Astrocyte (in vitro differentiated cells and primary cell): Measurements from ENCODE around the gene RASGRP2. TPM values are rescaled to one million over a fixed set of nuclear protein-coding genes. Genes with fewer than 3 reads are reported as not detected.

ENCODE experiments used
- DNase-seq: peaks from one replicate; pipeline ENCODE4 v3.0.0-alpha.2; 2010; ENCODE audit warnings: low read depth
- FAIRE-seq: peaks from 2 replicates; lab custom pipeline; 2011; peaks lifted over from hg19 to GRCh38; lab: Jason Lieb, UNC
- H2AFZ ChIP-seq: 2 replicates; pipeline ENCODE4 v1.6.0; 2012; ENCODE audit warnings: low read depth, low read length, inconsistent platforms
- H3K27ac ChIP-seq: 2 replicates; pipeline ENCODE4 v1.5.1; 2011; ENCODE audit warnings: low read depth, low read length, inconsistent platforms
- H3K27me3 ChIP-seq: 2 replicates; pipeline ENCODE4 v1.6.0; 2011; ENCODE audit warnings: low read length, inconsistent platforms; ENCODE audit not compliant: insufficient read depth
- H3K36me3 ChIP-seq: 2 replicates; pipeline ENCODE4 v1.5.1; 2011; ENCODE audit warnings: low read length, inconsistent platforms; ENCODE audit not compliant: insufficient read depth
- H3K4me1 ChIP-seq: 2 replicates; pipeline ENCODE4 v1.5.1; 2011; ENCODE audit warnings: low read length, inconsistent platforms; ENCODE audit not compliant: insufficient read depth
- H3K4me2 ChIP-seq: 2 replicates; pipeline ENCODE4 v1.6.0; 2012; ENCODE audit warnings: low read length, inconsistent platforms
- H3K4me3 ChIP-seq: 2 replicates; pipeline ENCODE4 v1.5.1; 2011; ENCODE audit warnings: low read depth, mild to moderate bottlenecking, low read length, inconsistent platforms; ENCODE audit not compliant: insufficient read depth
- H3K79me2 ChIP-seq: 2 replicates; pipeline ENCODE4 v1.6.0; 2012; ENCODE audit warnings: mild to moderate bottlenecking, low read length, inconsistent platforms; ENCODE audit not compliant: insufficient read depth
- H3K9ac ChIP-seq: 2 replicates; pipeline ENCODE4 v1.6.0; 2012; ENCODE audit warnings: mild to moderate bottlenecking, low read length, inconsistent platforms
- H3K9me3 ChIP-seq: 2 replicates; pipeline ENCODE4 v1.5.1; 2012; ENCODE audit warnings: low read depth, mild to moderate bottlenecking, low read length, inconsistent platforms; ENCODE audit not compliant: insufficient read depth
- H4K20me1 ChIP-seq: 2 replicates; pipeline ENCODE4 v1.6.0; 2012; ENCODE audit warnings: low read length, inconsistent platforms; ENCODE audit not compliant: insufficient read depth
- H3K27ac Mint-ChIP-seq: one replicate; pipeline ENCODE4 v1.8.0; 2021; ENCODE audit warnings: mild to moderate bottlenecking, mixed read lengths; ENCODE audit not compliant: unreplicated experiment
- H3K27me3 Mint-ChIP-seq: one replicate; pipeline ENCODE4 v1.8.0; 2021; ENCODE audit warnings: low read depth, mixed read lengths; ENCODE audit not compliant: unreplicated experiment
- H3K36me3 Mint-ChIP-seq: one replicate; pipeline ENCODE4 v1.8.0; 2021; ENCODE audit warnings: low read depth, mixed read lengths; ENCODE audit not compliant: unreplicated experiment
- H3K4me1 Mint-ChIP-seq: one replicate; pipeline ENCODE4 v1.8.0; 2021; ENCODE audit warnings: low read depth, mixed read lengths; ENCODE audit not compliant: unreplicated experiment
- H3K4me3 Mint-ChIP-seq: one replicate; pipeline ENCODE4 v1.8.0; 2021; ENCODE audit warnings: mild to moderate bottlenecking, moderate library complexity, mixed read lengths; ENCODE audit not compliant: unreplicated experiment
- H3K9me3 Mint-ChIP-seq: one replicate; pipeline ENCODE4 v1.8.0; 2021; ENCODE audit warnings: mild to moderate bottlenecking, mixed read lengths; ENCODE audit not compliant: unreplicated experiment
- EZH2 ChIP-seq: IDR thresholded peaks from 2 replicates; pipeline ENCODE4 v1.6.1; 2012; ENCODE audit warnings: mild to moderate bottlenecking, low read length, inconsistent platforms; ENCODE audit not compliant: insufficient read depth
- total RNA-seq: library from RNA; stranded (reverse); gene quantifications from 2 replicates; pipeline ENCODE4 v1.2.1, GENCODE V29; 2021
- TF ChIP-seq, protein P1 (sequence below): IDR thresholded peaks from 2 replicates; pipeline ENCODE4 v1.5.1; 2011; ENCODE audit warnings: low read depth, mild to moderate bottlenecking, inconsistent platforms, low read length, moderate library complexity; ENCODE audit not compliant: insufficient read depth

The RASGRP2 gene
- total RNA-seq, 1 donor from 2014 or later, result 3.9 TPM

DNA sequence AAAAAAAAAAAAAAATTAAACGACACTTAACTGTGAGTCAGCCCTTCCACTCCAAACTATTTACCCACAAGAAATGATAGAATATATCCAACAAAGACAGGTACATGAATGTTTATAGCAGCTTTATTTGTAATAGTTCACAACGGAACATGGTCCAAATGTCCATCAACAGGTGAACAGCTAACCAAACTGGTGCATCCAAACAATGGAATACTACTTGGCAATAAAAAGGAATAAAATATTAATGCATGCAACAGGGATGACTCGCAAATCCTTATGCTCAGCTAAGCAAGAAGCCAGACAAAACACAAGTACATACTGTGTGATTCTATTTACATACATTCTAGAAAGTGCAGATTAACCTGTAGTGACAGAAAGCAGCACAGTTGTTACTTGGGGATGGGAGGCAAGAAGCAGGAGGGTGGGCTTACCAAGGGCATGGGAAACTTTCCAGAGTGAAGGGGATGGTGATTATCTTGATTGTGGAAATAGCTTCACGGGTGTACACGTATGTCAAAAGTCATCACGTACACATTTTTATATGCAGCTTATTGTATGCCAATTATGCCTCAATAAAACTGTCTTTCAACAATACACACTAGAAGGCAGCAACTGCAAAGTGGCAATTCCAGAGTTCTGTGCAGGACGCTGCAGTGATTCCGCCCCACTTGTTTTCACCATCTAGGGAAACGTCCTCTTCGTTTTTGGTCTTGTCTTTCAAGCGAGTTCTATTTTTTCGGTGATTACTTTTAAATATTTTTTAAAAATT is 41.1 kb upstream of the RASGRP2 start:
- H3K4me1 Mint-ChIP-seq, result no peaks in the 10 kb centered on the region
- no peak overlapping the region for H3K27ac ChIP-seq
- H3K36me3 ChIP-seq, result no peaks in the 10 kb centered on the region
- no peaks in the 10 kb centered on the region for H3K9me3 Mint-ChIP-seq
- FAIRE-seq, result no peak
- H3K9me3 ChIP-seq, result no peaks in the 10 kb centered on the region
- no peaks in the 10 kb centered on the region for H3K4me1 ChIP-seq
- H3K4me3 ChIP-seq, result no peak overlapping the region
- H3K27ac Mint-ChIP-seq, result no peak overlapping the region
- H3K4me2 ChIP-seq, result no peak overlapping the region
- peaks cover 2% of the 10 kb centered on the region for H3K36me3 Mint-ChIP-seq
- no peaks in the 10 kb centered on the region for H3K27me3 Mint-ChIP-seq
- no peak for TF ChIP-seq EZH2
- TF ChIP-seq, protein P1, sequence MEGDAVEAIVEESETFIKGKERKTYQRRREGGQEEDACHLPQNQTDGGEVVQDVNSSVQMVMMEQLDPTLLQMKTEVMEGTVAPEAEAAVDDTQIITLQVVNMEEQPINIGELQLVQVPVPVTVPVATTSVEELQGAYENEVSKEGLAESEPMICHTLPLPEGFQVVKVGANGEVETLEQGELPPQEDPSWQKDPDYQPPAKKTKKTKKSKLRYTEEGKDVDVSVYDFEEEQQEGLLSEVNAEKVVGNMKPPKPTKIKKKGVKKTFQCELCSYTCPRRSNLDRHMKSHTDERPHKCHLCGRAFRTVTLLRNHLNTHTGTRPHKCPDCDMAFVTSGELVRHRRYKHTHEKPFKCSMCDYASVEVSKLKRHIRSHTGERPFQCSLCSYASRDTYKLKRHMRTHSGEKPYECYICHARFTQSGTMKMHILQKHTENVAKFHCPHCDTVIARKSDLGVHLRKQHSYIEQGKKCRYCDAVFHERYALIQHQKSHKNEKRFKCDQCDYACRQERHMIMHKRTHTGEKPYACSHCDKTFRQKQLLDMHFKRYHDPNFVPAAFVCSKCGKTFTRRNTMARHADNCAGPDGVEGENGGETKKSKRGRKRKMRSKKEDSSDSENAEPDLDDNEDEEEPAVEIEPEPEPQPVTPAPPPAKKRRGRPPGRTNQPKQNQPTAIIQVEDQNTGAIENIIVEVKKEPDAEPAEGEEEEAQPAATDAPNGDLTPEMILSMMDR, result no peak
- H3K4me3 Mint-ChIP-seq, result no peak overlapping the region
- no peak overlapping the region for H2AFZ ChIP-seq
- no peaks in the 10 kb centered on the region for H3K79me2 ChIP-seq
- DNase-seq, result no peak
- no peak overlapping the region for H3K9ac ChIP-seq
- no peaks in the 10 kb centered on the region for H3K27me3 ChIP-seq
- no peaks in the 10 kb centered on the region for H4K20me1 ChIP-seq

DNA sequence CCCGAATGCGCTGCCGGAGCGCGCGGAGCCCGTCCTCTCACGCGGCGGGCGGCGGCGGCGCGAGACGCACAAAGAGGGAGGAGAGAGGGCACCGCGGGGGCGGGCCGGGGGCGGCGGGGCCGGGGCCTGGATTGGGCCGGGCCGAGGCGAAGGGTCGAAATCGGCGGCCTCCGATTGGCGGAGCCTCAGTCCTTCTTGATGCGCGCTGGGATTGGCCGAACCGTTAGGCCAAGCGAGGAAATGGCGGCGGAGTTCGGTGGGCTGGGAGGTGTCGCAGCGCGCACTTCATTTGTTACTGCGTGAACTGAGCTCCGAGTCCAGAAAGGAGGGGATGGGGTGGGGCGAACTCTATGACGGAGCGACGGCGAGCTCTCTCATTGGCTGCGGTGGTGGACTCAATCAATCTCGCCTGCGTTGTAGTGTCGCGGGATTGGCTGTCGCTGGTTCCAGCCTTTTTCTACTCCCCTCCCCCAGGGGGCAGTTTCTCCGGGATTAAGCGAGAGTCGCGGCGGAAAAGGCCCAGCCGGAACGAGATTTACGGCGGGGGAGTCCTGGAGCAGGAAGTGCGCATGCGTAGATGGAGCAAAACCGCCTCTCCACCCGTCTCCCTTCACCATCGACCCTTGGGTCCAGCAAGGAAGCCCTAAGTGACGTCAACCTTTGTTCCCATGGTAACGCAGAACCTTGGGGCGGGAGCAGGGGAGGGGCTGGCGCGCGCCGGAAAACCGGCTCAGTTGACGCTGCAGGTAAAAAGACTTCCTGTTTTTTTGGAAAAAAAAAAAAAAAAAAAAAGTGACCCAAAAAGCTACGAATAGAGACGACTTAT is 34.7 kb upstream of the RASGRP2 start, which contains the start of gene SF1:
TSS of gene SF1 (minus strand) at position 70 of the 826 bp plus-strand sequence. CDS start 150 bp downstream, outside the sequence.
- Histone ChIP-seq H3K4me3 (peak within 1 kb of the TSS; percentile 99), H3K9ac (peak within 1 kb of the TSS; percentile 93), H3K27ac (peak within 1 kb of the TSS; percentile 87), H3K4me2 (peak within 1 kb of the TSS; percentile 92), H3K4me1 (peaks cover 13% of the 10 kb centered on the region), H3K27me3 (no peaks in the 10 kb centered on the region), H3K79me2 (peaks cover 38% of the 10 kb centered on the region), H3K9me3 (no peaks in the 10 kb centered on the region), H3K36me3 (peaks cover 28% of the 10 kb centered on the region), H2AFZ (peak within 1 kb of the TSS; percentile 68), H4K20me1 (peaks cover 39% of the 10 kb centered on the region)
- Mint-ChIP-seq H3K4me3 (peak within 1 kb of the TSS; percentile 98), H3K36me3 (peaks cover 1% of the 10 kb centered on the region), H3K27me3 (no peaks in the 10 kb centered on the region), H3K27ac (peak within 1 kb of the TSS; percentile 92), H3K9me3 (no peaks in the 10 kb centered on the region), H3K4me1 (peaks cover 13% of the 10 kb centered on the region)
- FAIRE-seq, result peak; percentile 52
- TF ChIP-seq, protein P1, result no peak
- no peak for TF ChIP-seq EZH2
- peak; percentile 98 for DNase-seq
